WTC11 (cell line): Measurements from ENCODE around the gene STK32A. TPM values are rescaled to one million over a fixed set of nuclear protein-coding genes. Genes with fewer than 3 reads are reported as not detected.

ENCODE experiments used
- ATAC-seq: fragments of 200-7000 bp; cut with Tn5 transposase; 2 replicates; pipeline ENCODE4 v1.10.0; 2021; ENCODE audit warnings: mild to moderate bottlenecking, moderate library complexity
- Bru-seq: library from RNA; stranded (reverse); fragments of 400-500 nt; gene quantifications from one replicate; lab custom pipeline; 2021; lab: Mats Ljungman, UMichigan
- CTCF ChIA-PET: fragments of 300-600 bp; sonication (Branson Sonifier 250); formaldehyde crosslinking; loops from one replicate; lab custom pipeline; 2021; ENCODE audit warnings: antibody characterized with exemption; lab: Charles Lee
- POLR2A ChIA-PET: fragments of 350-600 bp; sonication (Branson Sonifier 250); formaldehyde crosslinking; loops from one replicate; lab custom pipeline; 2021; ENCODE audit warnings: antibody characterized with exemption; lab: Charles Lee
- DNase-seq: peaks from one replicate; pipeline ENCODE4 v3.0.0; 2021; ENCODE audit warnings: low spot score
- H3K27ac Mint-ChIP-seq: 2 replicates; pipeline ENCODE4 v1.8.0; 2021; ENCODE audit warnings: mixed read lengths
- H3K27me3 Mint-ChIP-seq: 2 replicates; pipeline ENCODE4 v1.8.0; 2021; ENCODE audit warnings: low read depth, mild to moderate bottlenecking, moderate library complexity, mixed read lengths
- H3K36me3 Mint-ChIP-seq: 2 replicates; pipeline ENCODE4 v1.8.0; 2021; ENCODE audit warnings: mixed read lengths
- H3K4me1 Mint-ChIP-seq: 2 replicates; pipeline ENCODE4 v1.8.0; 2022; ENCODE audit warnings: mixed read lengths
- H3K4me3 Mint-ChIP-seq: 2 replicates; pipeline ENCODE4 v1.8.0; 2021; ENCODE audit warnings: mild to moderate bottlenecking, moderate library complexity, mixed read lengths
- H3K9me3 Mint-ChIP-seq: 2 replicates; pipeline ENCODE4 v1.8.0; 2021; ENCODE audit warnings: mixed read lengths
- ELF4 ChIP-seq: sonication (generic); formaldehyde crosslinking; IDR thresholded peaks from 2 replicates; pipeline ENCODE4 v1.8.1; 2022; ENCODE audit warnings: low read depth, mild to moderate bottlenecking, moderate library complexity, missing genetic modification reagents
- ETV6 ChIP-seq: sonication (generic); formaldehyde crosslinking; IDR thresholded peaks from 2 replicates; pipeline ENCODE4 v1.8.1; 2022; ENCODE audit warnings: mild to moderate bottlenecking, missing genetic modification reagents
- GTF2I ChIP-seq: fragments of 250-450 bp; sonication (Bioruptor Pico); conservative IDR thresholded peaks from 2 replicates; pipeline ENCODE4 v1.4.0; 2021; ENCODE audit warnings: mild to moderate bottlenecking
- KAT7 ChIP-seq: sonication (generic); formaldehyde crosslinking; IDR thresholded peaks from 2 replicates; pipeline ENCODE4 v1.8.1; 2023; ENCODE audit warnings: missing genetic modification reagents, mild to moderate bottlenecking, borderline replicate concordance
- NR2C2 ChIP-seq: sonication (generic); formaldehyde crosslinking; IDR thresholded peaks from 2 replicates; pipeline ENCODE4 v1.8.0; 2022; ENCODE audit warnings: mild to moderate bottlenecking, missing genetic modification reagents
- ZNF232 ChIP-seq: sonication (generic); formaldehyde crosslinking; IDR thresholded peaks from 2 replicates; pipeline ENCODE4 v1.8.0; 2022; ENCODE audit warnings: mild to moderate bottlenecking, missing genetic modification reagents
- ZNF396 ChIP-seq: fragments of 250-450 bp; sonication (Bioruptor Pico); IDR thresholded peaks from 2 replicates; pipeline ENCODE4 v1.8.0; 2021; ENCODE audit warnings: mild to moderate bottlenecking, moderate library complexity, borderline replicate concordance
- long read RNA-seq, 3 experiments: library from RNA in 1 of 3; library from capped mRNA in 1 of 3; library from polyadenylated mRNA in 1 of 3; unstranded in 2 of 3; stranded (forward) in 1 of 3; transcript quantifications; one replicate each; pipeline ENCODE4 v2.0.0, GENCODE V29; 2021
- total RNA-seq: library from RNA; stranded (reverse); gene quantifications from 3 replicates; pipeline ENCODE4 v1.2.3, GENCODE V29; 2021
- TF ChIP-seq, protein P1 (sequence below): sonication (generic); formaldehyde crosslinking; IDR thresholded peaks from 2 replicates; pipeline ENCODE4 v1.8.1; 2022; ENCODE audit warnings: missing genetic modification reagents, borderline replicate concordance
- TF ChIP-seq, protein P2 (sequence below): fragments of 200-600 bp; IDR thresholded peaks from 2 replicates; pipeline ENCODE4 v1.8.0; 2022; ENCODE audit warnings: antibody characterized with exemption
- TF ChIP-seq, protein P3 (sequence below): sonication (generic); formaldehyde crosslinking; IDR thresholded peaks from 2 replicates; pipeline ENCODE4 v1.8.1; 2023; ENCODE audit warnings: mild to moderate bottlenecking, missing genetic modification reagents, moderate library complexity
- TF ChIP-seq, protein P4 (sequence below): sonication (generic); formaldehyde crosslinking; IDR thresholded peaks from 2 replicates; pipeline ENCODE4 v1.8.0; 2022; ENCODE audit warnings: mild to moderate bottlenecking, missing genetic modification reagents
- TF ChIP-seq, protein P5 (sequence below): sonication (generic); formaldehyde crosslinking; IDR thresholded peaks from 2 replicates; pipeline ENCODE4 v1.8.0; 2022; ENCODE audit warnings: mild to moderate bottlenecking, missing genetic modification reagents
- TF ChIP-seq, protein P6 (sequence below): sonication (generic); formaldehyde crosslinking; IDR thresholded peaks from 2 replicates; pipeline ENCODE4 v1.8.0; 2022; ENCODE audit warnings: missing genetic modification reagents
- TF ChIP-seq, protein P7 (sequence below): sonication (generic); formaldehyde crosslinking; IDR thresholded peaks from 2 replicates; pipeline ENCODE4 v1.8.1; 2022; ENCODE audit warnings: mild to moderate bottlenecking, moderate library complexity, missing genetic modification reagents
- TF ChIP-seq, protein P8 (sequence below): sonication (generic); formaldehyde crosslinking; IDR thresholded peaks from 2 replicates; pipeline ENCODE4 v1.8.0; 2022; ENCODE audit warnings: mild to moderate bottlenecking, missing genetic modification reagents
- TF ChIP-seq, protein P9 (sequence below): fragments of 250-450 bp; sonication (Bioruptor Pico); IDR thresholded peaks from 2 replicates; pipeline ENCODE4 v2.1.2; 2022; ENCODE audit warnings: mild to moderate bottlenecking, moderate library complexity

The STK32A gene
- 1.7 to 3.0 TPM (median 3.0 TPM) in 3 replicates for total RNA-seq
- percentile 42 among the genes with signal in this experiment for Bru-seq, nascent RNA
- long read RNA-seq, experiment 1, partial matches to known transcripts, result 0 of 2 reads
- long read RNA-seq, experiment 1, other reads (novel, unspliced or antisense), result 1 of 2 reads
- long read RNA-seq, experiment 2, partial matches to known transcripts, result 0 of 2 reads
- long read RNA-seq, experiment 2, other reads (novel, unspliced or antisense), result 2 of 2 reads
- long read RNA-seq, experiment 3, result 0 reads

DNA sequence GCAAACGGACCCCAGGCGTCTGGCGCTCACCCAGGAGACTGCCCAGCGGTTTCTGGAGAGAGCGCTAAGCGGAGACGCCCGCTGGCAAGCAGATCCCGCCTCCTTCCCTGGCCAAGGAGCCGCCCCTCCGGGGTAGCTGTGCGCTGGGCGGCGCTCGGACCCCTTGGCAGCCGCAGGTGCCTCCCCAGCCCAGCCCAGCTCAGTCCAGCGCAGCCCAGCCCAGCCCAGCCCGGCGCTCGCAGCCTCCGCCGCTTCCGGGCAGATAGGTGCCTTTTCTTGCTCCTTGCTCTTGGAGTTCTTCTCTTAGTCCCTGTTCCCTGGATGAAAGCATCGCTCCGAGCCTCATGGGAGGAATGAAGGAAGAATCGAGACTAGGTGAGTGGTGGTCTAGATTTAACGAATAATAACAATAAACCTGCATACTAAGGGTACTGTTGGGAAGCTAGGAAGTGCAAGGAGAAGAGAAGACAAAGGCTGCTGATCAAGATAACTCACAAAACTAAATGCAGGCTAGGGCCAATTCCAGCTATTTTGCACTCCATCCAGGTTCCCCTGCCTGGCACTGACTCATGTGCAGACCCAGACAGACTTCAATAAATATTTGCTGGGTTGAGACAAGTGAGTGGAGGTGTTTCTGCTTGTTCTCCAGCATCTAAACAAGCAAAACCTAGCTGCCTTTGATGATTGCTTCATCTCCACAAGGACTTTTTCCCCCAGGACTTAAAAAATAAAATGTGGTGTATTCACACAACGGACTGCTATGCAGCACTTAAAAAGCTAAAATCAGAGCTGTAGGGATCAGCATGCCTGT, at the start of gene STK32A:
STK32A (plus strand) TSS at position 202 of the 811 bp plus-strand sequence. CDS start 4,609 bp downstream, outside the sequence.
- Mint-ChIP-seq H3K27ac (peak within 1 kb of the TSS; percentile 97), H3K27me3 (peaks cover 48% of the 10 kb centered on the region), H3K36me3 (no peaks in the 10 kb centered on the region), H3K9me3 (no peaks in the 10 kb centered on the region), H3K4me3 (peak within 1 kb of the TSS; percentile 83), H3K4me1 (peaks cover 6% of the 10 kb centered on the region)
- POLR2A ChIA-PET, result interaction anchor here (0.5 kb wide), 1 partner anchor 1274 kb away, joined by 3 read pairs; no protein-coding TSS in a partner anchor
- DNase-seq (peak; percentile 88), ATAC-seq (peak; percentile 100)
- CTCF ChIA-PET, result interaction anchor here (0.9 to 2.5 kb wide), 10 partner anchors 11 to 702 kb away, joined by 3 to 24 read pairs (median 5); no protein-coding TSS in a partner anchor
- TF ChIP-seq, protein P1, sequence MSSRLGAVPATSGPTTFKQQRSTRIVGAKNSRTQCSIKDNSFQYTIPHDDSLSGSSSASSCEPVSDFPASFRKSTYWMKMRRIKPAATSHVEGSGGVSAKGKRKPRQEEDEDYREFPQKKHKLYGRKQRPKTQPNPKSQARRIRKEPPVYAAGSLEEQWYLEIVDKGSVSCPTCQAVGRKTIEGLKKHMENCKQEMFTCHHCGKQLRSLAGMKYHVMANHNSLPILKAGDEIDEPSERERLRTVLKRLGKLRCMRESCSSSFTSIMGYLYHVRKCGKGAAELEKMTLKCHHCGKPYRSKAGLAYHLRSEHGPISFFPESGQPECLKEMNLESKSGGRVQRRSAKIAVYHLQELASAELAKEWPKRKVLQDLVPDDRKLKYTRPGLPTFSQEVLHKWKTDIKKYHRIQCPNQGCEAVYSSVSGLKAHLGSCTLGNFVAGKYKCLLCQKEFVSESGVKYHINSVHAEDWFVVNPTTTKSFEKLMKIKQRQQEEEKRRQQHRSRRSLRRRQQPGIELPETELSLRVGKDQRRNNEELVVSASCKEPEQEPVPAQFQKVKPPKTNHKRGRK (CRISPR knock-in tag), result no peak
- TF ChIP-seq, protein P2, sequence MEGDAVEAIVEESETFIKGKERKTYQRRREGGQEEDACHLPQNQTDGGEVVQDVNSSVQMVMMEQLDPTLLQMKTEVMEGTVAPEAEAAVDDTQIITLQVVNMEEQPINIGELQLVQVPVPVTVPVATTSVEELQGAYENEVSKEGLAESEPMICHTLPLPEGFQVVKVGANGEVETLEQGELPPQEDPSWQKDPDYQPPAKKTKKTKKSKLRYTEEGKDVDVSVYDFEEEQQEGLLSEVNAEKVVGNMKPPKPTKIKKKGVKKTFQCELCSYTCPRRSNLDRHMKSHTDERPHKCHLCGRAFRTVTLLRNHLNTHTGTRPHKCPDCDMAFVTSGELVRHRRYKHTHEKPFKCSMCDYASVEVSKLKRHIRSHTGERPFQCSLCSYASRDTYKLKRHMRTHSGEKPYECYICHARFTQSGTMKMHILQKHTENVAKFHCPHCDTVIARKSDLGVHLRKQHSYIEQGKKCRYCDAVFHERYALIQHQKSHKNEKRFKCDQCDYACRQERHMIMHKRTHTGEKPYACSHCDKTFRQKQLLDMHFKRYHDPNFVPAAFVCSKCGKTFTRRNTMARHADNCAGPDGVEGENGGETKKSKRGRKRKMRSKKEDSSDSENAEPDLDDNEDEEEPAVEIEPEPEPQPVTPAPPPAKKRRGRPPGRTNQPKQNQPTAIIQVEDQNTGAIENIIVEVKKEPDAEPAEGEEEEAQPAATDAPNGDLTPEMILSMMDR, result no peak
- TF ChIP-seq ETV6 (peak; percentile 89), KAT7 (CRISPR knock-in tag) (no peak), ZNF232 (CRISPR knock-in tag) (no peak), GTF2I (CRISPR knock-in tag) (no peak), NR2C2 (no peak), ELF4 (CRISPR knock-in tag) (no peak), ZNF396 (CRISPR knock-in tag) (no peak)
- TF ChIP-seq, protein P3, sequence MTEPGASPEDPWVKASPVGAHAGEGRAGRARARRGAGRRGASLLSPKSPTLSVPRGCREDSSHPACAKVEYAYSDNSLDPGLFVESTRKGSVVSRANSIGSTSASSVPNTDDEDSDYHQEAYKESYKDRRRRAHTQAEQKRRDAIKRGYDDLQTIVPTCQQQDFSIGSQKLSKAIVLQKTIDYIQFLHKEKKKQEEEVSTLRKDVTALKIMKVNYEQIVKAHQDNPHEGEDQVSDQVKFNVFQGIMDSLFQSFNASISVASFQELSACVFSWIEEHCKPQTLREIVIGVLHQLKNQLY (CRISPR knock-in tag), result no peak
- TF ChIP-seq, protein P4, sequence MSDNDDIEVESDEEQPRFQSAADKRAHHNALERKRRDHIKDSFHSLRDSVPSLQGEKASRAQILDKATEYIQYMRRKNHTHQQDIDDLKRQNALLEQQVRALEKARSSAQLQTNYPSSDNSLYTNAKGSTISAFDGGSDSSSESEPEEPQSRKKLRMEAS (CRISPR knock-in tag), result peak; percentile 43; the same call in 1 of the 2 replicates
- TF ChIP-seq, protein P5, sequence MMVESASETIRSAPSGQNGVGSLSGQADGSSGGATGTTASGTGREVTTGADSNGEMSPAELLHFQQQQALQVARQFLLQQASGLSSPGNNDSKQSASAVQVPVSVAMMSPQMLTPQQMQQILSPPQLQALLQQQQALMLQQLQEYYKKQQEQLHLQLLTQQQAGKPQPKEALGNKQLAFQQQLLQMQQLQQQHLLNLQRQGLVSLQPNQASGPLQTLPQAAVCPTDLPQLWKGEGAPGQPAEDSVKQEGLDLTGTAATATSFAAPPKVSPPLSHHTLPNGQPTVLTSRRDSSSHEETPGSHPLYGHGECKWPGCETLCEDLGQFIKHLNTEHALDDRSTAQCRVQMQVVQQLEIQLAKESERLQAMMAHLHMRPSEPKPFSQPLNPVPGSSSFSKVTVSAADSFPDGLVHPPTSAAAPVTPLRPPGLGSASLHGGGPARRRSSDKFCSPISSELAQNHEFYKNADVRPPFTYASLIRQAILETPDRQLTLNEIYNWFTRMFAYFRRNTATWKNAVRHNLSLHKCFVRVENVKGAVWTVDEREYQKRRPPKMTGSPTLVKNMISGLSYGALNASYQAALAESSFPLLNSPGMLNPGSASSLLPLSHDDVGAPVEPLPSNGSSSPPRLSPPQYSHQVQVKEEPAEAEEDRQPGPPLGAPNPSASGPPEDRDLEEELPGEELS, result 0 out of 2 replicates have a peak, but pooled peaks have one; percentile 58
- TF ChIP-seq, protein P6, sequence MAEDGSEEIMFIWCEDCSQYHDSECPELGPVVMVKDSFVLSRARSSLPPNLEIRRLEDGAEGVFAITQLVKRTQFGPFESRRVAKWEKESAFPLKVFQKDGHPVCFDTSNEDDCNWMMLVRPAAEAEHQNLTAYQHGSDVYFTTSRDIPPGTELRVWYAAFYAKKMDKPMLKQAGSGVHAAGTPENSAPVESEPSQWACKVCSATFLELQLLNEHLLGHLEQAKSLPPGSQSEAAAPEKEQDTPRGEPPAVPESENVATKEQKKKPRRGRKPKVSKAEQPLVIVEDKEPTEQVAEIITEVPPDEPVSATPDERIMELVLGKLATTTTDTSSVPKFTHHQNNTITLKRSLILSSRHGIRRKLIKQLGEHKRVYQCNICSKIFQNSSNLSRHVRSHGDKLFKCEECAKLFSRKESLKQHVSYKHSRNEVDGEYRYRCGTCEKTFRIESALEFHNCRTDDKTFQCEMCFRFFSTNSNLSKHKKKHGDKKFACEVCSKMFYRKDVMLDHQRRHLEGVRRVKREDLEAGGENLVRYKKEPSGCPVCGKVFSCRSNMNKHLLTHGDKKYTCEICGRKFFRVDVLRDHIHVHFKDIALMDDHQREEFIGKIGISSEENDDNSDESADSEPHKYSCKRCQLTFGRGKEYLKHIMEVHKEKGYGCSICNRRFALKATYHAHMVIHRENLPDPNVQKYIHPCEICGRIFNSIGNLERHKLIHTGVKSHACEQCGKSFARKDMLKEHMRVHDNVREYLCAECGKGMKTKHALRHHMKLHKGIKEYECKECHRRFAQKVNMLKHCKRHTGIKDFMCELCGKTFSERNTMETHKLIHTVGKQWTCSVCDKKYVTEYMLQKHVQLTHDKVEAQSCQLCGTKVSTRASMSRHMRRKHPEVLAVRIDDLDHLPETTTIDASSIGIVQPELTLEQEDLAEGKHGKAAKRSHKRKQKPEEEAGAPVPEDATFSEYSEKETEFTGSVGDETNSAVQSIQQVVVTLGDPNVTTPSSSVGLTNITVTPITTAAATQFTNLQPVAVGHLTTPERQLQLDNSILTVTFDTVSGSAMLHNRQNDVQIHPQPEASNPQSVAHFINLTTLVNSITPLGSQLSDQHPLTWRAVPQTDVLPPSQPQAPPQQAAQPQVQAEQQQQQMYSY (CRISPR knock-in tag), result no peak
- TF ChIP-seq, protein P7, sequence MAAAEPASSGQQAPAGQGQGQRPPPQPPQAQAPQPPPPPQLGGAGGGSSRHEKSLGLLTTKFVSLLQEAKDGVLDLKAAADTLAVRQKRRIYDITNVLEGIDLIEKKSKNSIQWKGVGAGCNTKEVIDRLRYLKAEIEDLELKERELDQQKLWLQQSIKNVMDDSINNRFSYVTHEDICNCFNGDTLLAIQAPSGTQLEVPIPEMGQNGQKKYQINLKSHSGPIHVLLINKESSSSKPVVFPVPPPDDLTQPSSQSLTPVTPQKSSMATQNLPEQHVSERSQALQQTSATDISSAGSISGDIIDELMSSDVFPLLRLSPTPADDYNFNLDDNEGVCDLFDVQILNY (CRISPR knock-in tag), result peak; percentile 60; the same call in 1 of the 2 replicates
- TF ChIP-seq, protein P8, sequence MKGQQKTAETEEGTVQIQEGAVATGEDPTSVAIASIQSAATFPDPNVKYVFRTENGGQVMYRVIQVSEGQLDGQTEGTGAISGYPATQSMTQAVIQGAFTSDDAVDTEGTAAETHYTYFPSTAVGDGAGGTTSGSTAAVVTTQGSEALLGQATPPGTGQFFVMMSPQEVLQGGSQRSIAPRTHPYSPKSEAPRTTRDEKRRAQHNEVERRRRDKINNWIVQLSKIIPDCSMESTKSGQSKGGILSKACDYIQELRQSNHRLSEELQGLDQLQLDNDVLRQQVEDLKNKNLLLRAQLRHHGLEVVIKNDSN (CRISPR knock-in tag), result no peak
- TF ChIP-seq, protein P9, sequence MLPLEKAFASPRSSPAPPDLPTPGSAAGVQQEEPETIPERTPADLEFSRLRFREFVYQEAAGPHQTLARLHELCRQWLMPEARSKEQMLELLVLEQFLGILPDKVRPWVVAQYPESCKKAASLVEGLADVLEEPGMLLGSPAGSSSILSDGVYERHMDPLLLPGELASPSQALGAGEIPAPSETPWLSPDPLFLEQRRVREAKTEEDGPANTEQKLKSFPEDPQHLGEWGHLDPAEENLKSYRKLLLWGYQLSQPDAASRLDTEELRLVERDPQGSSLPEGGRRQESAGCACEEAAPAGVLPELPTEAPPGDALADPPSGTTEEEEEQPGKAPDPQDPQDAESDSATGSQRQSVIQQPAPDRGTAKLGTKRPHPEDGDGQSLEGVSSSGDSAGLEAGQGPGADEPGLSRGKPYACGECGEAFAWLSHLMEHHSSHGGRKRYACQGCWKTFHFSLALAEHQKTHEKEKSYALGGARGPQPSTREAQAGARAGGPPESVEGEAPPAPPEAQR (CRISPR knock-in tag), result no peak
